Activated naive CD4-positive, alpha-beta T cell treated with anti-CD3 and anti-CD28 coated beads, Interleukin-2, amount 50 U/mL, for 16 hours (primary cell): ENCODE results near the gene FGFR2.

Experiments
- DNase-seq: peaks from one replicate; pipeline ENCODE4 v3.0.0-alpha.2; 2020

FGFR2 gene

DNA sequence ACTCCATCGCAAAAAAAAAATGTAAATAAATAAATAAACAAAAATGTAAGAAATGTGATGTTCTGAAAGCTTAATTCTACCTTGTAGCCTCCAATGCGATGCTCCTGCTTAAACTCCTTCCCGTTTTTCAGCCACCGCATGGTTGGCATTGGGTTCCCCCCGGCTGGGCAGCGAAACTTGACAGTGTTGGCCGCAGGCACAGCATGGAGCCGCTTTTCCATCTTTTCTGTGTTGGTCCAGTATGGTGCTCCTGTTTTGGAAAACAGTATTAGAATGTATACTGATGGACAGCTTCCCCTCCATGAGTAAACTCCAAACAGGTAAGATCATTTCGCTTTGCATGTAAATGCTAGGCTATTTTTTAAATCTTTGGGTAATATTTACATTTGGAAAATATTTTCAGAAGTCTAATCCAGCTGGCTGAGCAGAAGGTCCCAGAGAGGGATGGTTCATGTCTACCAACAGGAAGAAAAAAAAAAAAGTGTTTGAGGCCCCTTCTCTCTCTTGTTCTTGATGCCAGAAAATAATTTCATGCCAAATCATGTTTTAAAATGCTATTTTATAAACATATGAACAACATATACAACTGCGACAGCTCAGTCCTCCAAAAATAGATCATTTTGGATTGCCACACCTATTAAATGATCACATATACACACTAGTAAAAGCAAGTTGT, 46.9 kb downstream of the FGFR2 start:
- no peak for DNase-seq

DNA sequence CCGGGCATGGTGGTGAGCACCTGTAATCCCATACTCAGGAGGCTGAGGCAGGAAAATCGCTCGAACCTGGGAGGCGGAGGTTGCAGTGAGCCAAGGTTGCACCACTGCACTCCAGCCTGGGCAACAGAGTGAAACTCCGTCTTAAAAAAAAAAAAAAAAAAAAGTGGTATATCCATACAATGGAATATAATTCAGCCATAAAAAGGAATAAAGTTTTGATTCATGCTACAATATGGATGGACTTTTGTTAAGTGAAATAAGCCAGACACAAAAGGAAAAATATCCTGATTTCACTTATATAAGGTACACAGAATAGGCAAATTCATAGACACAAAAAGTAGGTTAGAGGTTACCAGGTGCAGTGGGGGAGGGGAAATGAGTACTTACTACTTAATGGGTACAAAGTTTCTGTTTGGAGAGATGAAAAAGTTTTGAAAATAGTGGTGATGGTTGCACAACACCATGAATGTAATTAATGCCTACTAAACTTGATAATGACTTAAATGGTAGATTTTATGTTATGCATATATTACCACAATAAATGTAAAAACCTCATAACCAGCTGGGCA, 53.9 kb downstream of the FGFR2 start:
- DNase-seq = no peak

DNA sequence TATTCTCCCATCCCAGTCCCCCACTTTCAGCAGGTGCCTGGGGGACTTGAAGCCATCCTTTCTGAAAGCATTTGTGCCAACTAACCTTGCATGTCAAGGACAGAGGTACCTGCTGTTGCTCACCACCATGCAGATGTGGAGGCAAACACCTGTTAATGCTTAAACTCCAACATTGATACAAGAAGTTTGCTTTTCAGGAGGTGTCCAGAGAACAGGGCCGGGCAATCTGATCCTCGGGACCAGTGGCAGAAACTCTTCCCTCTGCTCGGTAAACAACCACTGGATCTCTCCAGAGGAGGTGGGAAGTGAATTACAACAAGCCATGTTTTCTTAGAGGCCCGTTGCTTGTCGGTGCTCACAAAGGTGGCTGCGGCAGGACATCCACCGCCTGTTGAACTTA, 54.7 kb downstream of the FGFR2 start:
- no peak for DNase-seq

DNA sequence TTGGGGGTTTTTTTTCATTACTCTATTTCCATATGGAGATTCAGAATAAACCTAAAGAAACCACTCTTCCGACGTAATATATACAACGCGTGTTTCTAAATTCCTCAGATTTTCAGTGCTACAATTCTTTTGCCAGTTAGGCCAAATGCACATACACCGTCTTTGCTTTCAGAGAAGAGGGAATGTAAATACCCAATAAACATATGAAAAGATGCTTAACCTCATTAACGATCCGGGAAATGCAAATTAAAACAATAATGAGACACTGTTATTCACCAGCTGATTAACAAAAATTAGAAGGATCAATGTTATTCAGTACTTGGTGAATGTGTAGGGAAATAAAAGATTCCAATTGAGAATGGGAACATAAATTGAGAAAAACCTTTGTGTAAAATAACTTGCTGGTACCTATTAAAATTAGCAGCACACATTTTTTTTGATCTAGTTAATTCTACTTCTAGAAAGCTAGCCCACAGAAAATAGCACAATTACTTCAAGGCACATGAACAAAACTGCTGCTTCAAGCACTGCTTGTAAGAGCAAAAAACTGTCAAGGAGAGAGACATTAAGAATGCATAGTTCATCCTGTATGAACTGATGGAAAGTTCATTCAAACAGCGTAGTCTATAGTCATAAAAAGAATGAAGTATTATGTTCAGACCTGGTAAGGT, 56.7 kb downstream of the FGFR2 start:
- DNase-seq = no peak

DNA sequence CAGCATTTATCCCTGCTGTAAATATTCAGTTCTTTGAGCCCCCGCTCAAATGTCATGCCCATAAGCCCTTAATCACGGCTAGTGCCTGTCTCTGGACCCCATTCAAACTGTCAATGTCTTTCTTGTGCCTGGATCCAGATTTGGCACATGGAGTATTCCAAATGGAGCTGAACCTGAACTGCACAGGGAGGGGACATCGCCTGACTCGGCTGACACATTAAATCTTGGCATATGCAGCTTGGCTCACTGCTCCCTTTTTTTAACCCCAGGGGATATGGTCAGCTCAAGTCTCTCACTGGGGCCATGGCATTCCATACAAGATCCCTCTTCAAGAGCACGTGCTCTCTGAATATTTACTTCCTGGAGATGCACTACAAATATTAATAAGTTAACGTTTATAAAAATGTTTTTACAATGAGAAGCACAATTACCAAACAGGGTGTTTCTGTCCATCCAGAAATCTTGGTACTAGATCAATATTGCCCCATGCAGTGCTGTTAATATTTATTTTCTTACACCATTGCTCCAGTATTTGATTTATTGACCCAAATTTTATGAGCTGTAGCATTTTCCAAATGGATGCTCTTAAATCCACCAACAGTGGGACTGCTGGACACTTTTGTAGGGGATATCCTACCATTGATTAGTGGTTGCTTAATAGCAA, 57.4 kb downstream of the FGFR2 start:
- DNase-seq = no peak

DNA sequence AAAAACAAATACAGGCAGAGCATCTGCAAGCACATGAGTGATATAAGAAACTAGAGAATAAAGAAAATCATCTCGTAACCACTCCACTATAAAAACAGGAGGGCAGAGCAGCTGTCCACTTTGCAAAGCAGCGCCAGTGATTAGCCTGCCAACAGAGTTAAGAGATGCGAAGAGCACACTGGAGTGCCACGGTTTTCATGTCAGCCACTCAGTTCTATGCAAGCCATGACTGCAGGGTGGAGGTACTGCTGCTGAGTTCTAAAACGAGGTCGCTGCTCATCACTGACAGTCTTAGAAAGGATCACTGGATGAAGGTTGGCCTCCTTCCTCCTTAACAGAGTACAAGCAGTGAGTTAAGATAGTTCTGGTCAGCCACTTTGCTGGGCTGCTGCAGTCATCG, 58.5 kb downstream of the FGFR2 start:
- no peak for DNase-seq

DNA sequence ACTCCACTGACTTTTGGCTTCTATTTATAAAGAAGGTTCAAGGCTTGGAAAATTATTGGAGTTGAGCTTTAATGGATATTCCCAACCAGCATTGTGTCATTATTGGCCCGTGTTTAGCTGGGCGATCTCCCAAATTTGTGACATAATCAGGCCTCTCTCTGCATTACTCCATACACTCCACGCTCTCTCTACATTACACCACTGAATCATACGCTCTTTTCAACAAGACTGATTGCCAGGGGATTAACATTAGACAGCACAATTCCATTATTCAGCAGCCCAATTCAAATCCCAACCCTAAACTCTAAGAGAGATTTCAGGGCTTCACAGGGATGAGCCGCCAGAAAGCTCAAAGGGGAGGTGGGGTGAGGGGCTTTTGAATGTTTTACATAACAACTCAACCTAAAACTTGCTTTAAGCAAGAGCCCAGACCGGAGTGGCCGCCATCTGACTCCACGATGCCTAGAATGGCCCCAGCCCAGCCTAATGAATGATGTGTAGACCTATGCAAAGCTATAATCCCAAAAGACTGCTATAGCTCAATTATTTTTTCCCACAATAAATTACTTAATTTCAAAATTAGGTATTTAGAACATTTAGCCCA, 61.8 kb downstream of the FGFR2 start:
- DNase-seq = no peak

DNA sequence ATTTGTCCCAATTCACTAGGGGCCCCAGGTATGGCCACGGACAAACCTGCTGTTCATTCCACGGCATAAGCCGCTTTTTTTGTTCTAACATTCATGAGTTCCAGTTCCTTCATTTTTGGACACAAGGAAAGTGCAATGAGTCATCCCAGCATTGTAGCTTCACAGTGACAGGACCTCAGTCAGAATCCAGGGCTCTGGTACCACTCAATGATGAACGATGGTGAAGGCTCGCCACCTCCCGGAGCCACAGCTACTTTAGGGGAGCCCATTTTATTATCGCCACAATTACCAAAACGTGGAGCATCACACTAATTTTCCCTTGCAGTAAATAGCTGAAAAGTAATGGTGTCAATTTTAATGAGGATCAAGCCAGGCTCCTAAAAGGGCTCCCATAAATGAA, 62.9 kb downstream of the FGFR2 start:
- DNase-seq = no peak

DNA sequence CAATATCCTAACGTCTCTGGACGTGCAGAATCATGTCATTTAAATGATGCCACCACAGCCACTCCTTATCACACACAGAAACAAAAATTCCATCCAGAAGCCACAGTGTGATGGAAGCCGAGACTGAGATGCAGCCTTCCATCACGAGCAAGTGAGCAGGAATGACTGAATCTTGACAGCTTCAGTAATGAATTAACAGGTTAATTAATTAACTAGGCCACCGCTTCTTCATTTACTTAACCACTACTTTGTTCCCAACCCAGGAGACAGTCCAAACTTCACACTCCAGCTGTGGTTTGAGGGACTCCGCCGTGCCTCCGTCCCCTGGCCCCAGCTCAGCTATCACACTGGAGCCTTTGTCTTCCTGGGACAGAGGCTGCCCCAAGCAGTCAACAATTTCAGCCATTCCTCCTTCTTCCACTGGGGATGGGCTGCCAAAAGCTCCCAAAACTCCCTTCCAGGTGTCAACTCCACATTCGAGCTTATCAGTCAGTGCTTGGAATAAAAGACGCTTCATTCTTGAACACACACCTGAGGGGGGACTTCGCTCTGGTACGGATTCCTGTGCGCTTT, 65.9 kb downstream of the FGFR2 start:
- no peak for DNase-seq

DNA sequence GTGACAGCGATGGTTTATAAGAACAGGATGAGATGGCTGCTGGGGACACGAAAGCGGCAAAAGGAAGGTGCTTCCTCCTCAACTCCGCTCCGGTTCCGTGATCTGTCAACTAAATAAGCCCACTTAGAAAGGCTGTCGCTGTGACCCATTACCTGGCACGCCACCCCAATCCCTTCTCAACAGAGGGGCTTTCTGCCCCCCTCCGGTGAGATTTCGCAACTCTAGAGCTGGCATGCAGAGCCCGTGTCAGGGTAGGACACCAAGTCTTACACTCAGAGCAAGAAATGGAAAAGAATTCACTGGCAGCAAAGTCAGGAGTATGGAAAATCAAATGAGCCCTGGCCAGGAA, 66.4 kb downstream of the FGFR2 start:
- DNase-seq = no peak

DNA sequence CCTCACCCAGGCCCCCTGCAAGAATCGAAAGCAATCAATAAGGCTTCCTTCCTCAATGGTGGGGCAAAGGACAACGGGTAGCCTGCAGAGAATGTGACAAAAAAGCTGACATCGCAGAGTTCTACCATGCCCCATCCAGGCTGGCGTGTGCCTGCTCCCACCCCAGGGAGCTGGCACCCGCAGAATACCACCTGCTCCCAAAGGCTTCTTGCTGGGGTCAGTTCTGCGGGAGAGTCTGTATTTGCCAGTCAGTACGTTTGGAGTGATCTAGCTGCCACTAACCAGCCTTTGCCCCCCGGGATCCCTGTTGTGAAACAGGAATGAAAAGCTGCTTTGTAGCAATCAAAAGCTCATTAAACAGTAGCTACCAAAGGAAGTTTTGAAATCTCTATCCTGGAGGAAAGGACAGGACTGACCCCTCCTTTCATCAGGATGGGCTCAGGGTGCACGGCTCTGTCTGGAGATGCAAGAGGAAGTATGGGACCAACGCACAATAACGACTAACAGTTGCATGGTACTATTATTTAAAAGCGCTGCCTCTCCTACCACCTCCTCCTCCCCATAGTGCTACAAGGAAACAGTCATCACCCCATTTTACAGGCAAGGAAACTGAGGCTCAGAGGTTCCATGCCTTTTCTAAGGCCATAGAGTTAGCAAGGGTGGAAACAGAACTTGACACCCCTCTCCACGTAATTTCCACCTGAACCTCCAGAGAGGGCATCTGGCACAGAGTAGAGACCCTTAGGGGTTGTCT, 67.0 kb downstream of the FGFR2 start:
- no peak for DNase-seq

DNA sequence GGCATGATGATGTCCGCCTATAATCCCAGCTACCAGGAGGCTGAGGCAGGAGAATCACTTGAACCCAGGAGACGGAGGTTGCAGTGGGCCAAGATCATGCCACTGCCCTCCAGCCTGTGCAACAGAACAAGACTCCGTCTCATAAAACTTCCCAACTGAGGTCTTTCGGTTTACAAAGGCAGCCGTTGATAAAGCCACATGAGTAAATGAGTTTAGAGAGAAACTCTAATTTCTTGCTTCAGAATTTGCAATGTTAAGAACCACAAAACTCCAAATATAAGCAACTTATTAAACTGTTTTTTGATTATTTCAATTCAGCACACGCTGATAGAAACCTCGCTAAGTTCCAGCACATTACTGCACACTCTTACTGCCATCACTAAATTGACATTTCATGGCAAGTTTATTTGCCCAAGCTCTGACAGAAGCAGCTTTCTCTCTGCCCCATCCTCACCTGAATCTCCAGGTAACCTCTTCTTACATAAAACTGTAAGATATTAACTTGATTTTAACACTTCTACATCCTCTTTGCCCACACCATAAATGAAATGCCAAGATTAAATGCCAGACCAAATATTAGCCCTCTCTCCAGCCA, 67.7 kb downstream of the FGFR2 start:
- DNase-seq = no peak

DNA sequence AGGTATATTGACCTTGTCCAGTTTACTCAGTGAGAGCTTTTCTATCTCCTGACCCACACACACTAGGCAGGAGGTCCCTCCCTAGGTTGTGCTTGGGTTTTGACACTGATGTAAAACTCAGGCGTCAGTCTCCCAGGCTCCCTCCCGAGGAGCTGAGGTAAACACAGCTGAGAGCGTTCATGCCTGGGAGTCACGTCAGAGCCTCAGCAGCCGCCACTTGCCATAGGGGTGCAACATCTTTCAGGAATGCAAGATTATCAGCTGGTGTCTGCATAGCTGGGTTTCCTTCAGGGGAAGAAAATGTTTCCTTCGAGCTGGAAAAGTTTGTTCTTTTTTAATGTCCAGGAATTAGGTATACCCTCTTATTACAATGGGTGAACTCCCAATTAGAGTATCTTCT, 70.6 kb downstream of the FGFR2 start:
- no peak for DNase-seq

DNA sequence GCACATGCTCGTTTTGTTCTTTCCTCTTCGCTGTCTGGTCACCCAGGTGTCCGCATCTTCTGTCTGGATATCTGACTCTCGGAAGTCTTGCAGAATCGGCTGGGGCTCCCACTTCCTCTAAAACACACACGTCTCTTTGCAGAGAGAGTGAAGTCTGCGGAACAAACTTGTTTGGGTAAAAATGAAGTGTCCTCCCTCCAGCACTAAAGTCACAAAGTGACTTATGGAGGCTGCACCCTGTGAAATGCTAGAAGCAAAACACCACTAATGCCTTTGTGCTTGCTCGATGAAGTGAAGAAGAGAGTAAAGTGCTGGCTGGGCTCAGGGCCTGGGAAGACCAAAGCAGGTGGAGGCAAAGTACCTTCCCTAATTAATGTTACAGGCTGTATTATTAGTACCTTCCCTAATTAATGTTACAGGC, 71.4 kb downstream of the FGFR2 start:
- DNase-seq = no peak

DNA sequence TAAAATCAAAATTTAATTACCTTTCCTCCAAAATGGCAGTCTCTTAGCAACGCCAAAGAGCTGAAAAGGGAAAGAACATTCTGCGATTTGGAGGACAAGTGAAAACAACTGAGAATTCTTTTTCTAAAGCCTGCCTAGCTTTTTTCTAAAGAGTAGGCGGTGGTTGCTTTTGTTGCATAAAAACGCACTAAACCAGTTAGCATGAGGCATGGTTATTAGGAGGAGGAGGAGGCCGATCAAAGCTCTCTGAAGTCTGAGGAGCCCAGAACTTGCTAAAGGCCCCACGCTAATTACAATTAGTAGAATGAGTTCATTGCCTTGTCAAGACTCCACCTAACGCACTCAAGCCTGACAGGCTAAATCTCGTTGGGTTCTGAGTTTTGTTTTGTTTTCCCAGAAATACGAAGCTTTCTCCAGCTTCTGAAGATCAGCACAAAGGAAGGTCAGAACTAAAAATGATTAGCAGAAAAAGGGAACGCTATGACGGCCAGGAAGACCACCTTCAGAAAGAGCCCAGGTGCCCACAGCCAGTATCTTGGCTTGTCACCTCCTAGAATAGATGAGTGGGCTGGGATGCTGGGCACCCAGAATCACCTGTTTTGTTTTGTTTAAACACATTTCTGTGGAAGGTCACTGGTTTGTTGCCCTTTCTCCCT, 72.0 kb downstream of the FGFR2 start:
- DNase-seq = no peak

DNA sequence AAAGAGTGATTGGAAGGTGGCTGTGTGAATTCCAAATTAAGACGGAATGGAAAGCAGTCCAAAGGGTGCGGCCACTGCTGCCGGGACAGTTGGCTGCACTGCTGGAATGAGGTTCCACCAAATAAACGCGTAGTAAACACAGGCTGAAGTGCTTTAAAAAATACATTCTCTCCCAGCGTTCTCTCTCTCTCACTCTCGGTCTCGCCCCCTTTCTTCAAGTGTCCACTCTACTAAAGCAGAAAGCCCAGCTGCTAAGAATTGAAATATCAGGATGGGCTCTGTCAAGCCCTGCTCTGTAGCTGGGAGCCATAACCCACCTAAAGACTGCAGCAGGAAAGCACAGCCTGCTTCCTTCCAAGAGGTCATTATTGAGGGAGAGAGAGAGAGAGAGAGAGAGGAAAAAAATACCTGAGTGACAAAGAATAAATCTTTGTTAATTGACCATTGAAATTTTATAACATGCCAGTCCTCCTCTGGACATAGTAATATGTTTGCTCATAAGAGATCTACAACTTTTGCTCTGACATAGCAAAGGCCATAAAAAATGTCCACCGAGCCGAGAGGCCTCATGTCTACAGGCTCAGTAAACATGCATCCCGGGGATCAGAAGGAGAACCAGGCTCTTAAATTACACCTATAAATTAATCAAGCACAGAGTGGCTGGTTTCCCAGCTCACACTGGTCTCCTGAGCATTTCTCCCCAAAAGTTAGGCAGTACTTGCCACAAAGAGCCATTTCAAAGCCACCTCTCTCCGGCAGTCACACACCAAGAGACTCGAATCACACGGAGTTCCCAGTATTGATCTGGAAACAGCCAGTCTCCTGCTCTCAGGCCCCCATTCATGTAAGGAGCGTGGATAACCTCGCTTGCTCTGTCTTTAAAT, 72.8 kb downstream of the FGFR2 start:
- no peak for DNase-seq

DNA sequence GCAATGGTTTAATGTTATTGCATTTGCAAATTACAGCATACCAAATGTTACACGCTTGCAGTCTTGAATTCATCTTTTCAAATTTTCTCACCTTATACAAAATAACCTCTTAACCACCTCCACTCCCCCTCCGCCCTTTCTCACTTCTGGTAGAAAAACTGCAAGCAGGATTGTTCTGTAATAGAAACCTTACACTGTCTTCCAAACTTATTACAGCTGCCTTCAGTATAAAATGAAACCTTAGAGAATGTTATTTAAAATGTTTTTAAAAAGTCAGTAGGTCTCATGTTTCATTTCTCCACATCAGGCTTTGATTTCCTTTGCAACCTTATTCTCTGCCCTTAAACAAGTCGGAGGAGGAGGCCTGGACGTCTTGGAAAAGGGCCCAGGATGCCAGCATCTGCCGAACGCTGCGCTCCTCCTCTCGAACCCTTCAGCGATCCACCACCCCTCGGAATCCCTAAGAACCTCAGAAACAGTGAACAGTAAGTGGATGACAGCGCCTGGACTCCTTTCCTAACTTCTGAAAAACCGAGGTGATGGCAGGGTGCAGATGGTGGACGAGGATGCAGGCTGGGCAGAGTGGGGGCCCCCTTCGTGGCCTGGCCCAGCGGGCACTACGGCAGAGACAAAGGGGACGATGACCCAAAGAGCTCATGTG, 74.0 kb downstream of the FGFR2 start:
- DNase-seq = no peak

DNA sequence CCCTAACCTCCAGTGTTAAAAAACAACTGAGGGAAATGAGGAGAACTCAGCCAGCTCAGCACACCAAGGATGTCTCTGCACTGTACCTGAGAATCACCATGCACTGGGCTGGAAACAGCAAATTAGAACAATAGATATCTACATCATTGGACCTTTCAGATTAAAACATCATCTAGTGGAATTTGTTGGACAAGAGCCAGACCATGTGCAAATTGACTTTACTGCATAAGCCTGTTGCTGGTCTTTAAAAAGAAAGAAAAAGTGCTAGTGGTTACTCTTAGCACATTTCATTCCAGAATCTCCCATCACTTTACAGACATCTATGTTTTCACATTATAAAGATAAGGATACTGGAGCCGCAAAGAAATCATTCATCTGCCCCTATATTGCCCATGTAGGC, 75.4 kb downstream of the FGFR2 start:
- DNase-seq = no peak

DNA sequence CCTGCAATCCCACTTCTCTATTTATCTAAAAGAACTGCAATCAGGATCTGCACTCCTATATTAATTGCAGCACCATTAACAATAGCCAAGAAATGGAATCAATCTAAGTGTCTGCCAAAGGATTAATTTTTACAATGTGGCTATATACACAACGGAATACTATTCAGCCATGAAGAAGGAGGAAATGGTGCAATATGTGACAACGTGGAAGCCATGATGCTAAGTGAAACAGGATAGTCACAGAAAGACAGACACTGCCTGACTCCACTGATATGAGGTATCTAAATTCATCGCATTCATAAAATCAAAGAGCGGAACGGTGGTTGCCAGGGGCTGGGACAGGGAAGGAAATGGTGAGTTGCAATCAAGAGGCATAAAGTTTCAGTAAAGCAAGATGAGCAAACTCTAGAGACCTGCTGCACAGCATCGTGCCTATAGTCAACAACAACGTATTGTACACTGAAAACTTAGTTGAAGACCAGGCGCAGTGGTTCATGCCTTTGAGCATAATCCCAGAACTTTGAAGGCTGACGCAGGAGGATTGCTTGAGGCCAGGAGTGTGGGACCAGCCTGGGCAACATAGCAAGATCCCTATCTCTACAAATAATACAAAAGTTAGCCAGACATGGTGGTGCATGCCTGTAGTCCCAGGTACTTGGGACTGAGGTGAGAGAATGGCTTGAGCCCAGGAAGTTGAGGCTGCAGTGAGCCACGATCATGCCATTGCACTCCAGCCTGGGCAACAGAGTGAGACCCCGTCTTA, 76.3 kb downstream of the FGFR2 start:
- DNase-seq = no peak
